IPS-11a (cell line): ENCODE data around the gene PDE9A.

ENCODE experiments used
- H3K4me3 ChIP-seq: one replicate; pipeline ENCODE4 v1.5.1; 2013; ENCODE audit warnings: low read depth, low read length, control low read depth

PDE9A gene

DNA sequence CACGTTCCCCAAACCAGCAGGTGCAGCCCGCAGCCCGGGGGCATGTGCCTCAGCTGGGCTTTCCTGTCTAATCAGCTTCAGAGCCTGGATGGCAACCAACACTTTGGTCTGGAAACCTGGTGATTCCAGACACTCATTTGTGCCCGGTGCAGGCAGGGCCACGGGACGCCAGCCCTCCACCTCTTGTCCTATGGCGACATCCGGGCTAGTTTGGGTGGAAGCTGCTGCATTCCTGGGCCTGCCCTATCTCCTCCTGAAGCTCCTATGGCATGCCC lies 114.1 kb downstream of the PDE9A start:
- H3K4me3 ChIP-seq: no peak overlapping the region

DNA sequence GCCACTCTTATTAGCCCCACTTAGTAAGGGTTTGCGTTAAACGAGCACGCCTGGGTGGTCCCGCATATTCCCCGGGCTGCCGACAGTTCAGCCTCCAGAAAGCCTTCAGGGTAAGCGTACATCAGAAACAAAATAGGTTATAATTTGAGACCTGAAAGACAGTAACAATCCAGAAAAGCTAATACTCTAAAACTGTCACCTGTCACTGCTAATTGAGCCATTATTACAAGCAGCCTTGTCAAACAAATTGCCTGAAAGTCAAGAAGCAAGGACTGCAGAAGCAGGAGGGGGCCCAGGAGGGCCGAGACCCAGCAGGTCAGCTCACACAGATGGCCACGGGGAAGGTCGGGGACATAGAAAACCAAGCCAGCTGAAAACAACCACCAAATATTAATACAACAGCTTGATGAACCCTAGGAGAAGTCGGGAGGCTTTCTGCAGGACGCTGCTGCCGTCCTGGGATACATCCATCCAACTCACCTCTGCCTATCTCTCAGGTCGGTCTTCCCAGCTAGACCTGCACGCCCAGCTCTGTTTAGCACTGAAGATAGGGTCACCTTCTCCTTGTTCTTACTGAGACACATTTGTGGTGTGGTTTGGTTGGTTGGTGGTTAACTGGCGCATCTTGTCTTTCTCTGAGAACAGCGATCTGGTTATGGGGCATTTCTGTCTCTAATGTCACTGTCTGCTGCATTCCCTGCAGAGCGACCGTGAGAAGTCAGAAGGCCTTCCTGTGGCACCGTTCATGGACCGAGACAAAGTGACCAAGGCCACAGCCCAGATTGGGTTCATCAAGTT lies 115.1 kb downstream of the PDE9A start:
- no peak overlapping the region for H3K4me3 ChIP-seq

DNA sequence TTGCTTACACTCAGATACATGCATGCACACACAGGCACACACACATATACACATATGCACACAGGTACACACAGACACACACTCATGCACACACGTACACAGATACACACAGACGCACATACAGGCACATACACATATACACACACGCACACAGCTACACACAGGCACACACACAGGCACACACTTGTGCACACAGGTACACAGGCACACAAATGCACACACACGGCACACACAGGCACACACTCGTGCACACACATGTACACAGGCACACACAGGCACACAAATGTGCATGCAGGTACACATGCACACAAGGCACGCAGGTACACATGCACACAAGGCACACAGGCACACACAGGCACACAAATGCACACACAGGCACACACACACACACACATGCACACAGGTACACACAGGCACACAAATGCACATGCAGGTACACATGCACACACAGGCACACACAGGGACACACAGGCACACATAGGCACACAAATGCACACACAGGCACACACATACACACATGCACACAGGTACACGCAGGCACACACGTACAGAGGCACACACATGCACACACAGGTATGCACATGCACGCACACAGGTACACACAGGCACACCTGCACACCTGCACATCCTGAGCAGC lies 115.9 kb downstream of the PDE9A start:
- no peak overlapping the region for H3K4me3 ChIP-seq

DNA sequence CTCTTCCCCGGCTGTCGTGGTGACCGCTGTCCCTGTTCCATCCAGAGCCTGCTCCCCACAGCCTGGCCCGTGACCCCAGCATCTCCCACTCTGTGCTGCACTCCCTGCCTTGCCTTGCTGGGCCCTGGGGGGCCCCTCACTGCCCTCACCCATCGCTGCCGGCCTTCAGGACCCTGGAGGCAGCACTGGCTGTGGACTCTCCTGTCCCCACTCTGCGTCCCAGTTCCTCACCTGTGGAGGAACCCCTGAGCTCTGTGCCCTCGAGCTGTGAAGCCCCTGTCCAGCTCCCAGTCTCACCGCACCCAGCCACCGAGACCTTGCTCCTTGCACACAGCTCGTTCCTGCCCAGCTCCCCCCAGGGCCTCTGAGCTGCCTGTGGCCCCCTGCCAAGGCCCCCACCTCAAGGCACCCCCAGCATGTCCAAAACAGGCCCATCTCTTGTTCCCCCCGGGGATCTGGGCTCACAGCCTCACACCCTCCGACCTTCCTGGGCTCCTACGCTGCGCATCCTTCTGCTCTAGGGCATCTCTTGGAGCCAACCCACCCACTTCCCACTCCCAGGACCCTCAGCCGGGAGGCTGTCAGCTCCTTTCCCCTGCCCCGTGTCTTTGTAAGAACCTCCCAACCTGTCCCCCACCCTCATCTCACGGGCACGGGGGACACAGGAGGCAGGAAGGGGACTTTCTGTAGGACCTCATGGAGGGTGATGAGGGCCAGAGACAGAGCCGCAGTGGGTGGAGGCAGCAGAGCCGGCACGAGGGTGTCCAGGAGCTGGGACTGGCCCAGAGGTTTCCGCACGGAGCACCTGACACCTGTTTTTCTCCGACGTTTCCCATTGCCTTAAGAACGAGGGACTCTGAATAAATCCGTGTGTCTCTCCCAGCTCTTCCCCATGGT lies 116.6 kb downstream of the PDE9A start:
- no peak overlapping the region for H3K4me3 ChIP-seq

GRCh38 chr21:42770717-42771502 lies 117.5 kb downstream of the PDE9A start:
- no peak overlapping the region for H3K4me3 ChIP-seq

DNA sequence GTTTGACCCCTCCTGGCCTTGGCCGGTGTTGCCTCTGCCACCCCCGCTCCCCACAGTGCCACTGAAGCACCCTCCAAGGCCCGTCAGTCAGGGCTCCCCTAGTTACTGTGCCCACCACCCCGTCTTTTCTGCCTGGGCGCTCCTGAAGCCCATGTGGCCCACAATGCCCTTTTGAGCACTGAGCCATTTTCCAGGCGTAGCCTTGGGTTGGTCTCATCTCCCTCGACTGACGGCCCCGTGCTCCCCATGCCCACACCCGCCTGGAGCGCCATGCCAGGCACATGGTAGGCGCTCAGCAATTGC lies 118.0 kb downstream of the PDE9A start:
- H3K4me3 ChIP-seq: no peak overlapping the region

DNA sequence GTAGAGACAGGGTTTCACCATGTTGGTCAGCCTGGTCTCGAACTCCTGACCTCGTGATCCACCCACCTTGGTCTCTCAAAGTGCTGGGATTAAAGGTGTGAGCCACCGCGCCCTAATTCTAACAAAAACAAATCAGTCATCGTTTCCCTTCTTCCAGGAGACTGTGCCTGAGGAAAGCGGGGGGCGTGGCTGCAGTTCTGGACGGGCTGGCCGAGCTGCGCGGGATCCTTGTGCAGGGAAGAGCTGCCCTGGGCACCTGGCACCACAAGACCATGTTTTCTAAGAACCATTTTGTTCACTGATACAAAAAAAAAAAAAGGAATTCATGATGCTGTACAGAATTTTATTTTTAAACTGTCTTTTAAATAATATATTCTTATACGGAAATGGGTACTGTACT lies 121.7 kb downstream of the PDE9A start:
- H3K4me3 ChIP-seq: no peak overlapping the region

DNA sequence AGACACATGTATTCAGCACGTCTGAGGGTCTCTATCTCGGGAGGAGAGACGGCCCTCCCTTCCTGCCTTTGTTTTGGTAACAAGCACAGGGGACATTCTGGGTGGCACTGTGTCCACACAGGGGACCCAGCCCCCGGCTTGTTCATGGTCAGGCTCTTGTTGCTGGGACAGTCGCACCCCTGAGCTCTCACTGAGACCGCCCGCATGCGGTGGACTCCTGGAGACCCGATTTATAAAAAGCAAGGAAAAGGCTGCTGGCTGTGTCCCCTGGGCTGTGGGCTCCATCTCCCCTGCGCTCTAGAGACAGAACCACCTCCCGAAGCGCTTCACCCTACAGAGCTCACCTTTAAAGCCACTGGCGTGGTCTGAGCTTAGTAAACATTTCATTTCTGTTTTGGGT lies 122.5 kb downstream of the PDE9A start:
- H3K4me3 ChIP-seq: no peak overlapping the region

- no peak overlapping the region for H3K4me3 ChIP-seq
These were observed 123.8 kb downstream of the PDE9A start for GRCh38 chr21:42777064-42777756.

GRCh38 chr21:42777757-42778344 lies 124.4 kb downstream of the PDE9A start:
- no peak overlapping the region for H3K4me3 ChIP-seq

- no peak overlapping the region for H3K4me3 ChIP-seq
These were observed 126.0 kb downstream of the PDE9A start for GRCh38 chr21:42779431-42779861.

- no peak overlapping the region for H3K4me3 ChIP-seq
These were observed 127.2 kb downstream of the PDE9A start for GRCh38 chr21:42780617-42781016.

DNA sequence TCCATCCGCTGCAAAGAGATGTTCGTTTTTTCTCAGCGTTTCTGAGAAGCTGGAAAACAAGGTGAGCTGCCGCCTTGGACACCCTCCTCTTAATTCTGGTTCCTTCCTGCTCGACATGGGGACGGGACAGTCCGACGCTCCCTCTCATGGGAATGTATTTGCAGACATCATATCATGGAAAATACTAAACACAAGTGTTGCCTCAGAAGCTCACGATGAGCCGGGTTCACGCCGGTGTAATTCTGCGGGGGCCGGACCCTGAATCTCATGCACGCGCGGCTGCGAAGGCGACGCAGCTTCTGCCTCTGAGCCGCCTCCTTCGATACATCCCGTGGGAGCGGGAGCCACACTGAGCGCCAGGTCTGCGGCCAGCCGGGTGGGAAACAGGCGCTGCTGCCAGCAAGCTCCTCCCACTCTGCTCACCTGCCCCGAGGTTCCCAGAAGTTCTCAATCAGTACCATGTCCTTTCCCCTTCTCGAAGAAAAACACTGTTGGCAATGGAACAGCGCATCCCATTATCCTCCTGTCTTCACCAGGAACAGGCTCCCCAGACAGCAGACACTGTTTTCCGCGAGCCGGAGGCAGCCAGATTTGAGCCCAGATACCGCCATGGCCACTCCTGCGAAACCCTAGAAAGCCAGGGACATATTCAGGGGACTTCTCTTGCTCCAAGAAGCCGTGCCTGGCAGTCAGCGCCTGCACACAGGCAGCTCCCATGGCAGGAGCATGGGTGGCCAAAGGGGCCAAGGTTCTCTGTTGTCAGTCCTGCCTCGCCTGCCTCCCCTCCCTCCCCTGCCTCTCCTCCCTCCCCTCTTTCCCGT lies 127.9 kb downstream of the PDE9A start:
- H3K4me3 ChIP-seq: peak overlapping the region; percentile 33

GRCh38 chr21:42781971-42782722 lies 128.7 kb downstream of the PDE9A start:
- no peak overlapping the region for H3K4me3 ChIP-seq

DNA sequence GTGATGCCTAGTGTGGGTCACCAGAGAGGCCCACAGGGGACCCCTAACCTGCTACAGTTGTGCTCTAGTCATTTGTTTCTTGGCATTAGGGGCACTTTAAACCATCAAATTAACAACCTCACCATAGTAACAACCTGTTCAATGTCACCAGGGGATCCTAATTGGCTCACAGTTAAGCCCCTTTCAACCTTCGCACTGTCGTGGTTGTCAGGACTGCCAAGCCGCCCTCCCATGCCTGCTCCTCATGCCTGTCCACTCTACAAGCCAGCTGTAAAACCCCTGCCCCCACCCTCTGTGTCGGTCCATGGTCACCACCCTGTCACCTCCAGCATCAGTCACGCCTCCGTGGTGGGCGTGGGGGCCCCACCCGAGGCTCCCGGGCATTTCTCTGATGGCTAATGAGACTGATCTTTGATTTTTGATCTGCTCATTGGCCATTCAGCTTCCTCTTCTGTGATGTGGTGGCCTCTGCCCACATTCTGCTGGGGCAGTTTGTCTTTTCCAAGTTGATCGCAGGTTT lies 129.4 kb downstream of the PDE9A start:
- no peak overlapping the region for H3K4me3 ChIP-seq

DNA sequence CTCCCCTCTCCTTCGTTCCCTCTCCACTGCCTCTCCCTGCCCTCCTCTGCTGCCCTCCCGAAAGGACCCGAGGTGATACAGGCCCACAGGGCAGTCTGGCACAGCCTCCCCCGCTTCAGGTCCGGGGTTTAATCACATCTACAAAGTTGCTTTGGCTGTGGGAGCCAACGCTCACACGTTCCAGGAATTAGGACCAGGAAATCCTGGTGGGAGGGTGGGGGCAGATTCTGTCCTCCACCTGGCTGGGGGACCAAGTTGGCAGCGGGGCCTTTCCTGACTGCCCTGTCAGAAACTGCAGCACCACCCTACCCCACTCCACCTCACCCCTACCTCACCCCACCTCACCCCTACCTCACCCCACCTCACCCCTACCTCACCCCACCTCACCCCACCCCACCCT lies 130.9 kb downstream of the PDE9A start:
- H3K4me3 ChIP-seq: no peak overlapping the region

GRCh38 chr21:42784896-42785451 lies 131.6 kb downstream of the PDE9A start:
- no peak overlapping the region for H3K4me3 ChIP-seq
